HEK293 (cell line): Measurements from ENCODE around the gene CLEC4F.

Source experiments
- CTCF ChIA-PET: fragments of 350-600 bp; formaldehyde crosslinking; extraction: SDS; loops from one replicate; lab custom pipeline; 2021; ENCODE audit warnings: antibody characterized with exemption; lab: Yijun Ruan, JAX
- POLR2A ChIA-PET: fragments of 300-600 bp; formaldehyde crosslinking; extraction: SDS; loops from one replicate; lab custom pipeline; 2020; ENCODE audit warnings: antibody characterized with exemption, inconsistent platforms; lab: Yijun Ruan, JAX
- H3K27ac ChIP-seq: fragments of 200-500 bp; sonication (Bioruptor generic); 2 replicates; pipeline ENCODE4 v1.5.1; 2014; ENCODE audit warnings: low read depth, low read length, control low read depth, inconsistent platforms; ENCODE audit errors: extremely low read depth
- H3K36me3 ChIP-seq, 2 experiments: fragments of 200-500 bp in 1 of 2; sonication (Bioruptor generic) in 1 of 2; 1 replicate in 1 of 2; 2 replicates in 1 of 2; pipeline ENCODE4 v1.5.1; 2014 to 2017; ENCODE audit warnings: inconsistent platforms in 2 of 2, low read length in 2 of 2; ENCODE audit not compliant: control insufficient read depth in 2 of 2, insufficient read depth in 1 of 2
- H3K4me1 ChIP-seq: fragments of 200-500 bp; sonication (Bioruptor generic); 2 replicates; pipeline ENCODE4 v1.5.1; 2014; ENCODE audit warnings: mild to moderate bottlenecking, low read length, inconsistent platforms; ENCODE audit not compliant: control insufficient read depth, insufficient read depth
- H3K4me3 ChIP-seq: 2 replicates; pipeline ENCODE4 v1.5.1; 2011; ENCODE audit warnings: low read depth, mild to moderate bottlenecking, control low read depth, low read length, moderate library complexity
- H3K9me3 ChIP-seq: fragments of 200-500 bp; sonication (Bioruptor generic); 2 replicates; pipeline ENCODE4 v1.5.1; 2014; ENCODE audit warnings: low read depth, low read length, inconsistent platforms; ENCODE audit not compliant: control insufficient read depth, insufficient read depth
- ELK4 ChIP-seq: IDR thresholded peaks from 2 replicates; pipeline ENCODE4 v1.6.1; 2011; ENCODE audit warnings: mild to moderate bottlenecking, low read depth, low read length, borderline replicate concordance
- GFI1B ChIP-seq: fragments of 450-650 bp; formaldehyde crosslinking; IDR thresholded peaks from 2 replicates; pipeline ENCODE4 v1.5.1; 2016; ENCODE audit warnings: missing biosample characterization, missing genetic modification characterization
- GLI4 ChIP-seq: fragments of 450-650 bp; formaldehyde crosslinking; IDR thresholded peaks from 2 replicates; pipeline ENCODE4 v1.5.1; 2016; ENCODE audit warnings: missing biosample characterization, missing genetic modification characterization
- GLIS1 ChIP-seq: fragments of 450-650 bp; formaldehyde crosslinking; IDR thresholded peaks from 2 replicates; pipeline ENCODE4 v1.5.1; 2016; ENCODE audit warnings: missing biosample characterization, missing genetic modification characterization
- PRDM6 ChIP-seq: fragments of 450-650 bp; formaldehyde crosslinking; IDR thresholded peaks from 2 replicates; pipeline ENCODE4 v1.5.1; 2017; ENCODE audit warnings: missing biosample characterization, missing genetic modification characterization
- REPIN1 ChIP-seq: fragments of 450-650 bp; formaldehyde crosslinking; IDR thresholded peaks from 2 replicates; pipeline ENCODE4 v1.5.1; 2017; ENCODE audit warnings: missing biosample characterization, missing genetic modification characterization, low read depth
- REST ChIP-seq: fragments of 450-650 bp; formaldehyde crosslinking; IDR thresholded peaks from 2 replicates; pipeline ENCODE4 v1.5.1; 2016; ENCODE audit warnings: missing biosample characterization, missing genetic modification characterization
- SETDB1 ChIP-seq: IDR thresholded peaks from one replicate; pipeline ENCODE4 v1.6.1; 2017; ENCODE audit warnings: mild to moderate bottlenecking, low read length, moderate library complexity, mixed read lengths; ENCODE audit not compliant: insufficient read length
- WT1 ChIP-seq: fragments of 450-650 bp; formaldehyde crosslinking; IDR thresholded peaks from 2 replicates; pipeline ENCODE4 v1.5.1; 2016; ENCODE audit warnings: missing biosample characterization, missing genetic modification characterization
- YY1 ChIP-seq: fragments of 450-650 bp; formaldehyde crosslinking; IDR thresholded peaks from 2 replicates; pipeline ENCODE4 v1.5.1; 2018; ENCODE audit warnings: missing biosample characterization, missing genetic modification characterization
- ZBTB6 ChIP-seq: fragments of 450-650 bp; formaldehyde crosslinking; IDR thresholded peaks from 2 replicates; pipeline ENCODE4 v1.5.1; 2017; ENCODE audit warnings: missing biosample characterization, missing genetic modification characterization
- ZNF121 ChIP-seq: fragments of 450-650 bp; formaldehyde crosslinking; IDR thresholded peaks from 2 replicates; pipeline ENCODE4 v1.5.1; 2016; ENCODE audit warnings: missing biosample characterization, missing genetic modification characterization
- ZNF26 ChIP-seq: fragments of 450-650 bp; formaldehyde crosslinking; IDR thresholded peaks from 2 replicates; pipeline ENCODE4 v1.5.1; 2016; ENCODE audit warnings: missing biosample characterization, missing genetic modification characterization
- ZNF37A ChIP-seq: fragments of 450-650 bp; IDR thresholded peaks from 2 replicates; pipeline ENCODE4 v1.5.1; 2018; ENCODE audit warnings: missing biosample characterization, missing genetic modification characterization
- ZNF394 ChIP-seq: fragments of 450-650 bp; formaldehyde crosslinking; IDR thresholded peaks from 2 replicates; pipeline ENCODE4 v1.5.1; 2016; ENCODE audit warnings: missing biosample characterization, missing genetic modification characterization, mild to moderate bottlenecking, moderate library complexity, borderline replicate concordance
- ZNF416 ChIP-seq: fragments of 450-650 bp; formaldehyde crosslinking; IDR thresholded peaks from 2 replicates; pipeline ENCODE4 v1.5.1; 2016; ENCODE audit warnings: missing biosample characterization, missing genetic modification characterization
- ZNF423 ChIP-seq: fragments of 450-650 bp; formaldehyde crosslinking; IDR thresholded peaks from 2 replicates; pipeline ENCODE4 v1.5.1; 2016; ENCODE audit warnings: missing biosample characterization, missing genetic modification characterization
- ZNF571 ChIP-seq: fragments of 450-650 bp; formaldehyde crosslinking; IDR thresholded peaks from 2 replicates; pipeline ENCODE4 v1.5.0; 2017; ENCODE audit warnings: missing biosample characterization, missing genetic modification characterization
- ZNF654 ChIP-seq: fragments of 450-650 bp; formaldehyde crosslinking; IDR thresholded peaks from 2 replicates; pipeline ENCODE4 v1.5.1; 2016; ENCODE audit warnings: low read depth, missing biosample characterization, missing genetic modification characterization
- ZNF707 ChIP-seq: fragments of 450-650 bp; formaldehyde crosslinking; IDR thresholded peaks from 2 replicates; pipeline ENCODE4 v1.5.1; 2016; ENCODE audit warnings: missing biosample characterization, missing genetic modification characterization
- ZNF747 ChIP-seq: fragments of 450-650 bp; formaldehyde crosslinking; IDR thresholded peaks from 2 replicates; pipeline ENCODE4 v1.5.1; 2016; ENCODE audit warnings: missing biosample characterization, missing genetic modification characterization
- ZSCAN16 ChIP-seq: fragments of 450-650 bp; formaldehyde crosslinking; IDR thresholded peaks from 2 replicates; pipeline ENCODE4 v1.5.1; 2016; ENCODE audit warnings: missing biosample characterization, missing genetic modification characterization
- ZSCAN23 ChIP-seq: fragments of 450-650 bp; formaldehyde crosslinking; IDR thresholded peaks from 2 replicates; pipeline ENCODE4 v1.5.1; 2016; ENCODE audit warnings: missing biosample characterization, missing genetic modification characterization
- ZSCAN5A ChIP-seq: fragments of 450-650 bp; formaldehyde crosslinking; IDR thresholded peaks from 2 replicates; pipeline ENCODE4 v1.5.1; 2016; ENCODE audit warnings: missing biosample characterization, missing genetic modification characterization

CLEC4F gene

GRCh38 chr2:70776266-70776665, 44.1 kb downstream of the CLEC4F start:
- CTCF ChIA-PET, result interaction anchor here (0.8 kb wide), 1 partner anchor 15 kb away, joined by 3 read pairs; the partner anchor contains the start of gene FIGLA
- no peak for TF ChIP-seq GFI1B
- no peak for TF ChIP-seq ZNF747 (tag by site-specific recombination)
- no peak for TF ChIP-seq SETDB1
- no peak for TF ChIP-seq ZSCAN5A (tag by site-specific recombination)
- TF ChIP-seq, all 188 proteins: peak for 0
- POLR2A ChIA-PET, result no interaction called here

GRCh38 chr2:70775141-70775540, 45.3 kb downstream of the CLEC4F start:
- H3K9me3 ChIP-seq, result no peaks in the 10 kb centered on the region
- CTCF ChIA-PET, result interaction anchor here (0.7 to 1.3 kb wide), 4 partner anchors 10 to 96 kb away, joined by 3 to 4 read pairs (median 4); no protein-coding TSS in a partner anchor
- no peak overlapping the region for H3K4me3 ChIP-seq
- no peak for TF ChIP-seq ZNF571
- no peak for TF ChIP-seq ZBTB6 (tag by site-specific recombination)
- no peak for TF ChIP-seq YY1
- no peak for TF ChIP-seq PRDM6 (tag by site-specific recombination)
- TF ChIP-seq ZNF707 (tag by site-specific recombination), result no peak
- no peak for TF ChIP-seq WT1 (tag by site-specific recombination)
- TF ChIP-seq ZNF416 (tag by site-specific recombination), result no peak
- no peak for TF ChIP-seq GLI4 (tag by site-specific recombination)
- no peak for TF ChIP-seq ZSCAN16 (tag by site-specific recombination)
- no peak for TF ChIP-seq GLIS1 (tag by site-specific recombination)
- TF ChIP-seq ZNF121 (tag by site-specific recombination), result no peak
- no peak for TF ChIP-seq ZSCAN23 (tag by site-specific recombination)
- no peak for TF ChIP-seq ELK4
- TF ChIP-seq ZNF654 (tag by site-specific recombination), result no peak
- TF ChIP-seq REST (tag by site-specific recombination), result no peak
- no peak for TF ChIP-seq REPIN1 (tag by site-specific recombination)
- no peak for TF ChIP-seq ZNF37A (tag by site-specific recombination)
- no peak for TF ChIP-seq ZNF423 (tag by site-specific recombination)
- TF ChIP-seq ZNF394, result no peak
- TF ChIP-seq ZNF26 (tag by site-specific recombination), result no peak
- POLR2A ChIA-PET, result interaction anchor here (0.7 kb wide), 1 partner anchor 430 kb away, joined by 3 read pairs; no protein-coding TSS in a partner anchor
- H3K4me1 ChIP-seq, result no peaks in the 10 kb centered on the region
- no peaks in the 10 kb centered on the region for H3K36me3 ChIP-seq
- no peak overlapping the region for H3K27ac ChIP-seq

More at GRCh38 chr2:70776266-70776665, 44.1 kb downstream of the CLEC4F start:
- Histone ChIP-seq H3K36me3 (no peaks in the 10 kb centered on the region), H3K9me3 (no peaks in the 10 kb centered on the region), H3K27ac (no peak overlapping the region), H3K4me1 (no peaks in the 10 kb centered on the region), H3K4me3 (no peak overlapping the region)
